ENCODE results near the gene RSPH1. TPM values are rescaled to one million over a fixed set of nuclear protein-coding genes. Genes with fewer than 3 reads are reported as not detected.

The RSPH1 gene
- not detected in 2 replicates for total RNA-seq

DNA sequence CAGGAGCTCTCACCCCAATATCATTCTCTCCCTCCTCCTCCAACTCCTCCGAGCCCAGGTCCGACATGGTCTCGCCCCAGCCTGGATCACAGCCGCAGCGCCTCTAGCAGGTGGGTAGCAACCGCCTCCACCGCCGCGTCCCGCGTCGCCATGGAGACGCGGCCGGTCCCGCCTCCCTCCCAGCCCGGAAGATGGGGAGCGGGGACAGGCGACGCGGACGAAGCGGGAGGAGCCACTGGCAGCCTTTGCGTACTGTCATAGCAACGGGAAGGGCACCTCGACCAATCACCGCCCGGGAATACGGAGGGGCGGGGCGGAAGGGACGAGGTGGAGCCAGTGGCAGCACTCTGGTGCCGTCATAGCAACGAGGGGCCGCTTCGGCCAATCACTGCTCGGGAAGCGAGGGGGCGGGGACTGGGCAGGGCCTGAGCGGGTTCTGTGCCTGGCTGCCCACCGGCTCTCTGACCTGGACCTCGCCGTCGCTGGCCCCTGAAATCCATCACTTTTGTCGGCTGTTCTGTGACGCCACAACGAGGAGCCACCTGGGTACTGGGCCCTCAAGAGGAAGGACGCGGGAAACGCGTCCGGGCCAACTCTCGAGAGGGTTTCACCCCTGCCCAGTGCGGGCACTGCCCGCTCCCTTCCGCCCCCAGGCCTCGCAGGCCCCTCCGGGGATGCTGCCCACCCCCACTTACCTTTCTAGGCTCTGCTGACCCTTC, at the start of gene RSPH1:
Gene RSPH1 (minus strand): TSS at position 105 of the 719 bp plus-strand sequence. CDS start 38 bp downstream, at position 67.

DNA sequence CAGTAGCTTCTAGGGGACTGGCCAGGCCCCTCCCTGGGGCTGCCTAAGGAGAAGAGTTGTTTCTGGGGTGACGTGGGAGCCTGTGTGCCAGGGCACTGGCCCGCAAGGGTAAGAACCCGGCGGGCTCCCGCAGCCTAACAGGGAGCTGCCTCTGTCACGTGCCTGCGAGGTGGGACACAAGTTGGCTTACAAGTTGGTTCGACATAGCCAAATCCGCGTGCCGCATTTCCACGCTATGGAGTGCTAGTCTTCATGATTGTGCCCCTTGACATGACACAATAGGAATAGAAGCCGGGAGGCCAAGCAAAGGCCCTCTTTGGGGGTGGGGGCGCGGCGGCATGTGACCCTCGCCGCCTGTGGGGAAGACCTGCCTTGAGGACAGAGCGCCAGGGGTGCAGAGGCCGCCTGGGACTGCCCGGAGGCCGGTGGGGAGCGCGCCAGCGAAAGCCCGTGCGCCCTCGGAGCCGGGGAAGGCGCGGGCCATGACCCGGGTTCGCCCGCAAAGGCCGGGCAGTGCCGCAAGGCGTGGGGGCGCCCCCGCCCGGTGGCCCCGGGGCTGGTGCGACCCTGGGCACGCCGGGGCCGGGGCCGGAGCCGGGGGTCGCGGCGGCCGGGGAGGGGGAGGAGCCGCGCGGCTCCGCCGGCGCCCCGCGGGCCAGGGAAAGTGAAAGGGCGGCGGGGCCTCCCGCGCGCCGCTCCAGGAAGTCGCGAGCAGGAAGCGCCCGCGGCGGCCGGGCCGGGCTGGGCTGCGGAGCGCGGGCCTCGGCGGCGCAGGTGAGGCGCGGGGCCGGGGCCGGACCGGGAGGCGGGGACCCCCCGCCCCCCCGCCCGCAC, 17.3 kb upstream of the RSPH1 start, which contains the start of gene SLC37A1:
Gene SLC37A1 (plus strand): TSS at position 702 of the 834 bp plus-strand sequence. CDS start 4,603 bp downstream, outside the sequence.

Other genes starting within 250 kb of the RSPH1 start
- gene TFF3, start 180.8 kb downstream of the RSPH1 start, total RNA-seq, result not detected in 2 replicates
- not detected in 2 replicates for gene TFF2, start 145.2 kb downstream of the RSPH1 start, total RNA-seq
- not detected in 2 replicates for gene TFF1, start 129.7 kb downstream of the RSPH1 start, total RNA-seq
- not detected in 2 replicates for gene TMPRSS3, start 100.2 kb downstream of the RSPH1 start, total RNA-seq
- gene UBASH3A, start 92.3 kb downstream of the RSPH1 start, total RNA-seq, result not detected in 2 replicates
- gene SLC37A1, start 17.6 kb upstream of the RSPH1 start, total RNA-seq, result 8.7 and 9.4 TPM in 2 replicates
- 0.30 and 1.3 TPM in 2 replicates for gene PDE9A, start 157.4 kb upstream of the RSPH1 start, total RNA-seq

Data from epithelial cell of umbilical artery (primary cell).